GM23248 (cell line): ENCODE data around the gene NPIPB2. TPM values are rescaled to one million over a fixed set of nuclear protein-coding genes. Genes with fewer than 3 reads are reported as not detected.

Experiments
- DNase-seq: peaks from one replicate; pipeline ENCODE4 v3.0.0-alpha.2; 2015
- H2AFZ ChIP-seq: fragments of 200-600 bp; sonication (generic); 2 replicates; pipeline ENCODE4 v1.6.1; 2016; ENCODE audit warnings: antibody characterized with exemption
- H3F3A ChIP-seq: fragments of 200-600 bp; sonication (generic); 2 replicates; pipeline ENCODE4 v1.6.1; 2016; ENCODE audit warnings: mild to moderate bottlenecking, antibody characterized with exemption, mixed run types; ENCODE audit not compliant: insufficient read depth
- H3K27ac ChIP-seq: fragments of 200-600 bp; sonication (generic); 2 replicates; pipeline ENCODE4 v1.5.1; 2016; ENCODE audit warnings: mild to moderate bottlenecking
- H3K27me3 ChIP-seq: fragments of 200-600 bp; sonication (generic); replicated peaks from 2 replicates; pipeline ENCODE4 v1.6.1; 2016; ENCODE audit warnings: mild to moderate bottlenecking; ENCODE audit not compliant: insufficient read depth
- H3K36me3 ChIP-seq: fragments of 200-600 bp; sonication (generic); 2 replicates; pipeline ENCODE4 v1.6.1; 2016; ENCODE audit warnings: low read depth, mild to moderate bottlenecking
- H3K4me1 ChIP-seq: fragments of 200-600 bp; sonication (generic); 2 replicates; pipeline ENCODE4 v1.6.1; 2016; ENCODE audit warnings: mild to moderate bottlenecking; ENCODE audit not compliant: insufficient read depth
- H3K4me2 ChIP-seq: fragments of 200-600 bp; sonication (generic); one replicate; pipeline ENCODE4 v1.6.1; 2016; ENCODE audit warnings: mild to moderate bottlenecking; ENCODE audit not compliant: unreplicated experiment
- H3K4me3 ChIP-seq: fragments of 200-600 bp; sonication (generic); 2 replicates; pipeline ENCODE4 v1.5.1; 2016; ENCODE audit warnings: mild to moderate bottlenecking
- H3K79me2 ChIP-seq: fragments of 200-600 bp; sonication (generic); 2 replicates; pipeline ENCODE4 v1.6.1; 2016; ENCODE audit warnings: mild to moderate bottlenecking; ENCODE audit not compliant: insufficient read depth
- H3K9ac ChIP-seq: fragments of 200-600 bp; sonication (generic); 2 replicates; pipeline ENCODE4 v1.6.1; 2016; ENCODE audit warnings: mild to moderate bottlenecking
- H3K9me2 ChIP-seq: fragments of 200-600 bp; sonication (generic); 2 replicates; pipeline ENCODE4 v1.6.1; 2016; ENCODE audit warnings: mixed run types, mild to moderate bottlenecking, moderate library complexity; ENCODE audit not compliant: insufficient read depth
- H3K9me3 ChIP-seq: fragments of 200-600 bp; sonication (generic); one replicate; pipeline ENCODE4 v1.6.1; 2017; ENCODE audit warnings: low read depth
- H4K20me1 ChIP-seq: fragments of 200-600 bp; sonication (generic); 2 replicates; pipeline ENCODE4 v1.6.0; 2016; ENCODE audit not compliant: insufficient read depth
- EZH2 ChIP-seq: fragments of 200-600 bp; sonication (generic); IDR thresholded peaks from 2 replicates; pipeline ENCODE4 v1.6.1; 2018; ENCODE audit warnings: antibody characterized with exemption, mild to moderate bottlenecking; ENCODE audit not compliant: insufficient read depth, poor library complexity, severe bottlenecking
- EZH2phosphoT487 ChIP-seq: fragments of 200-600 bp; sonication (generic); IDR thresholded peaks from 2 replicates; pipeline ENCODE4 v1.6.1; 2018; ENCODE audit warnings: antibody characterized with exemption, moderate library complexity, mild to moderate bottlenecking, low read depth; ENCODE audit not compliant: insufficient read depth
- WGBS, 2 experiments: methylation state at CpG; one replicate each; pipeline ENCODE4 v1.1.6; 2015 to 2017; ENCODE audit warnings: low lambda C conversion rate in 2 of 2, low coverage in 1 of 2; ENCODE audit errors: missing lambda C conversion rate in 2 of 2; 5-methylcytosine and 5-hydroxymethylcytosine counted together
- in situ Hi-C: fragments of 300-500 bp; cut with MboI; formaldehyde crosslinking; loops from 2 replicates; pipeline ENCODE4 v1.15.0; 2020
- polyA plus RNA-seq: library from polyadenylated mRNA; unstranded; fragments of >200 nt; fragmentation: Nextera tagmentation; extraction: Ambion mirVana; gene quantifications from 2 replicates; pipeline ENCODE4 v1.2.1, GENCODE V29; 2016
- small RNA-seq: library from RNA; depleted of rRNA; stranded (forward); fragments of <200 nt; gene quantifications from one replicate; pipeline ENCODE3, GENCODE V24; 2014; ENCODE audit warnings: low read depth, low replicate concordance
- total RNA-seq: library from RNA; depleted of rRNA; stranded (reverse); fragments of >200 nt; shearing (Covaris generic); gene quantifications from 2 replicates; pipeline ENCODE4 v1.2.3, GENCODE V29; 2014; rRNA removed

NPIPB2 gene
- total and polyA plus RNA-seq, 2 experiments from 2014 or later, result 0.65 to 2.0 TPM

DNA sequence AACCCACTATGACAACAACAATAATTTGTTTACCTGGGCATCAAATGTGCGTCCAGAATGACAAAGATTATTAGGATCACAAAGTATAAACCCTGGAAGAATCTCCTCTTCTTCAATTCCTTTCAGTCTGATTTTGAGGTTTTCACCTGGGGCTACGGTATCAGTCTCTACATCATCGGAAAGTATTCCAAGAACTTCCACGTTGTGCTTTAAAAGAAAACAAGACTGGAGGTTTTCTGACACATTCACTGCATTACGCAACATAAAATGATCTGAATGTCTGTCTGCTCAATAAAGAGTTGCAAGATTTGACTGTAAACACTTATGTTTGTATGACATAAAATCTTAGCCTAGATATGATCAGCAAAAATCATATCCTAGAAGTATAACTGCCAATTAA, 64.5 kb downstream of the NPIPB2 start:
- WGBS, 2 experiments, result 83 to 87% methylated on average over 5 of the region's 5 CpGs
- peaks cover 71% of the 10 kb centered on the region for H3K36me3 ChIP-seq

More for the DNA sequence above, 64.5 kb downstream of the NPIPB2 start:
- H2AFZ ChIP-seq, result no peak overlapping the region
- no peaks in the 10 kb centered on the region for H3K27me3 ChIP-seq
- H3K4me1 ChIP-seq, result peaks cover 3% of the 10 kb centered on the region
- H4K20me1 ChIP-seq, result no peaks in the 10 kb centered on the region
- H3K4me2 ChIP-seq, result no peak overlapping the region
- no peak overlapping the region for H3K9ac ChIP-seq
- H3K79me2 ChIP-seq, result peaks cover 87% of the 10 kb centered on the region
- no peak overlapping the region for H3K27ac ChIP-seq
- no peaks in the 10 kb centered on the region for H3K9me3 ChIP-seq
- H3F3A ChIP-seq, result peaks cover 34% of the 10 kb centered on the region
- H3K9me2 ChIP-seq, result no peaks in the 10 kb centered on the region
- no peak for TF ChIP-seq EZH2
- no peak for TF ChIP-seq EZH2phosphoT487
- H3K4me3 ChIP-seq, result no peak overlapping the region
- in situ Hi-C loops, result no loop called here
- DNase-seq, result peak; percentile 49

Small RNA genes within 50 kb of the gene (small RNA-seq; reads per million reads assigned to genes)
- gene AC007216.5 (not detected), gene COX6CP1 (not detected), gene UBL5P4 (not detected)

Other genes with a start within 250 kb of the NPIPB2 start
- 24.5 and 28.6 TPM in 2 replicates for gene TXNDC11, start 199.2 kb downstream of the NPIPB2 start, total RNA-seq
- 24.4 and 25.9 TPM in 2 replicates for gene TXNDC11, start 199.2 kb downstream of the NPIPB2 start, polyA plus RNA-seq
- 30.7 and 33.6 TPM in 2 replicates for gene ZC3H7A, start 144.8 kb downstream of the NPIPB2 start, total RNA-seq
- 48.0 and 49.7 TPM in 2 replicates for gene ZC3H7A, start 144.8 kb downstream of the NPIPB2 start, polyA plus RNA-seq
- 150 and 213 TPM in 2 replicates for gene RSL1D1, start 90.5 kb downstream of the NPIPB2 start, total RNA-seq
- 240 and 274 TPM in 2 replicates for gene RSL1D1, start 90.5 kb downstream of the NPIPB2 start, polyA plus RNA-seq
- gene GSPT1, start 26.1 kb downstream of the NPIPB2 start, total RNA-seq, result 72.8 and 78.7 TPM in 2 replicates
- 108 and 112 TPM in 2 replicates for gene GSPT1, start 26.1 kb downstream of the NPIPB2 start, polyA plus RNA-seq
- not detected in 2 replicates for gene TNFRSF17, start 23.2 kb upstream of the NPIPB2 start, total RNA-seq
- gene TNFRSF17, start 23.2 kb upstream of the NPIPB2 start, polyA plus RNA-seq, result not detected in 2 replicates
- gene SNX29, start 34.7 kb upstream of the NPIPB2 start, total RNA-seq, result 14.5 and 16.4 TPM in 2 replicates
- 20.4 and 23.5 TPM in 2 replicates for gene SNX29, start 34.7 kb upstream of the NPIPB2 start, polyA plus RNA-seq